ENCODE results near the gene KAZN. TPM values are rescaled to one million over a fixed set of nuclear protein-coding genes. Genes with fewer than 3 reads are reported as not detected.

Gene KAZN
- total RNA-seq, 1 donor from 2014 or later = 3.7 TPM

GRCh38 chr1:15114884-15115283 lies 516.4 kb downstream of the KAZN start:
- no peak for DNase-seq
- intact Hi-C loops (cut with DNase I) = no loop called here

GRCh38 chr1:15115542-15116330 lies 517.3 kb downstream of the KAZN start:
- ATAC-seq (ENCODE audit: poor library complexity) = no peak
- no peak for DNase-seq
- intact Hi-C loops (cut with DNase I) = no loop called here

More at GRCh38 chr1:15114884-15115283, 516.4 kb downstream of the KAZN start:
- ATAC-seq (ENCODE audit: poor library complexity) = no peak

GRCh38 chr1:15116966-15117365 lies 518.5 kb downstream of the KAZN start:
- ATAC-seq (ENCODE audit: poor library complexity) (no peak), DNase-seq (no peak)
- intact Hi-C loops (cut with DNase I) = no loop called here

GRCh38 chr1:15117671-15118325 lies 519.3 kb downstream of the KAZN start:
- ATAC-seq (ENCODE audit: poor library complexity) (no peak), DNase-seq (no peak)
- intact Hi-C loops (cut with DNase I) = no loop called here

GRCh38 chr1:15118579-15118978 lies 520.1 kb downstream of the KAZN start:
- intact Hi-C loops (cut with DNase I) = no loop called here
- ATAC-seq (ENCODE audit: poor library complexity) = no peak
- DNase-seq = no peak

- ATAC-seq (ENCODE audit: poor library complexity) = no peak
- no peak for DNase-seq
- intact Hi-C loops (cut with DNase I) = no loop called here
These were observed 521.9 kb downstream of the KAZN start for GRCh38 chr1:15120251-15120945.

GRCh38 chr1:15122331-15122730 lies 523.8 kb downstream of the KAZN start:
- ATAC-seq (ENCODE audit: poor library complexity) = no peak
- DNase-seq = no peak
- intact Hi-C loops (cut with DNase I) = no loop called here

GRCh38 chr1:15123270-15123669 lies 524.8 kb downstream of the KAZN start:
- intact Hi-C loops (cut with DNase I) = no loop called here
- ATAC-seq (ENCODE audit: poor library complexity) = no peak

GRCh38 chr1:15123925-15124324 lies 525.4 kb downstream of the KAZN start:
- intact Hi-C loops (cut with DNase I) = no loop called here
- DNase-seq = no peak
- ATAC-seq (ENCODE audit: poor library complexity) = no peak

More at GRCh38 chr1:15123270-15123669, 524.8 kb downstream of the KAZN start:
- DNase-seq = no peak

- no peak for DNase-seq
- no peak for ATAC-seq (ENCODE audit: poor library complexity)
These were observed 526.0 kb downstream of the KAZN start for GRCh38 chr1:15124362-15125100.

GRCh38 chr1:15125101-15125745 lies 526.7 kb downstream of the KAZN start:
- intact Hi-C loops (cut with DNase I) = loop anchor here (5.0 kb wide), 1 partner anchor 147 kb away; no protein-coding TSS in a partner anchor
- DNase-seq (no peak), ATAC-seq (ENCODE audit: poor library complexity) (no peak)

More at GRCh38 chr1:15124362-15125100, 526.0 kb downstream of the KAZN start:
- intact Hi-C loops (cut with DNase I) = loop anchor here (5.0 kb wide), 1 partner anchor 148 kb away; no protein-coding TSS in a partner anchor

- intact Hi-C loops (cut with DNase I) = loop anchor here (2.0 to 5.0 kb wide), 2 partner anchors 144 to 177 kb away; no protein-coding TSS in a partner anchor
- ATAC-seq (ENCODE audit: poor library complexity) (no peak), DNase-seq (no peak)
These were observed 529.6 kb downstream of the KAZN start for GRCh38 chr1:15128077-15128476.

GRCh38 chr1:15128520-15129313 lies 530.2 kb downstream of the KAZN start:
- ATAC-seq (ENCODE audit: poor library complexity) (peak; percentile 95), DNase-seq (peak; percentile 82)
- intact Hi-C loops (cut with DNase I) = loop anchor here (2.0 to 5.0 kb wide), 2 partner anchors 144 to 176 kb away; no protein-coding TSS in a partner anchor

- ATAC-seq (ENCODE audit: poor library complexity) (no peak), DNase-seq (no peak)
- intact Hi-C loops (cut with DNase I) = loop anchor here (2.0 to 5.0 kb wide), 2 partner anchors 142 to 175 kb away; no protein-coding TSS in a partner anchor
These were observed 531.5 kb downstream of the KAZN start for GRCh38 chr1:15129944-15130343.

GRCh38 chr1:15130607-15131006 lies 532.1 kb downstream of the KAZN start:
- intact Hi-C loops (cut with DNase I) = no loop called here
- DNase-seq = no peak
- ATAC-seq (ENCODE audit: poor library complexity) = no peak

- DNase-seq (no peak), ATAC-seq (ENCODE audit: poor library complexity) (no peak)
- intact Hi-C loops (cut with DNase I) = no loop called here
These were observed 534.5 kb downstream of the KAZN start for GRCh38 chr1:15132965-15133364.

- no peak for DNase-seq
- intact Hi-C loops (cut with DNase I) = no loop called here
- no peak for ATAC-seq (ENCODE audit: poor library complexity)
These were observed 535.8 kb downstream of the KAZN start for GRCh38 chr1:15134285-15134684.
